HepG2 (cell line): ENCODE data around the gene GBX1. TPM values are rescaled to one million over a fixed set of nuclear protein-coding genes. Genes with fewer than 3 reads are reported as not detected.

Source experiments
- ARNT ChIP-seq: fragments of 450-650 bp; IDR thresholded peaks from 2 replicates; pipeline ENCODE4 v1.6.1; 2017
- DNMT1 ChIP-seq: sonication (generic); formaldehyde crosslinking; IDR thresholded peaks from 2 replicates; pipeline ENCODE4 v1.5.1; 2020; ENCODE audit warnings: mild to moderate bottlenecking, missing genetic modification reagents
- EP300 ChIP-seq, 3 experiments: sonication (generic) in 1 of 3; formaldehyde crosslinking in 1 of 3; IDR thresholded peaks; 2 replicates each; pipeline versions ENCODE4 v1.5.1 to v1.6.1; 2011 to 2020; ENCODE audit warnings: low read depth in 2 of 3, low read length in 2 of 3, borderline replicate concordance in 1 of 3, improper control_type of control experiment in 1 of 3, mild to moderate bottlenecking in 1 of 3, missing genetic modification reagents in 1 of 3, moderate library complexity in 1 of 3
- FOXA1 ChIP-seq, 2 experiments: fragments of 450-650 bp in 1 of 2; sonication (generic) in 1 of 2; formaldehyde crosslinking in 1 of 2; IDR thresholded peaks; 2 replicates each; pipeline versions ENCODE4 v1.4.0 to v1.6.1; 2016 to 2020; ENCODE audit warnings: missing genetic modification reagents in 1 of 2
- GTF2F1 ChIP-seq: fragments of 150-350 bp; IDR thresholded peaks from 2 replicates; pipeline ENCODE4 v1.6.1; 2014; ENCODE audit warnings: low read length
- GTF3A ChIP-seq: sonication (generic); formaldehyde crosslinking; conservative IDR thresholded peaks from 2 replicates; pipeline ENCODE4 v1.4.0; 2020; ENCODE audit warnings: mild to moderate bottlenecking, missing genetic modification reagents
- KLF6 ChIP-seq: IDR thresholded peaks from 2 replicates; pipeline ENCODE4 v1.8.0; 2016; ENCODE audit warnings: missing biosample characterization, missing genetic modification reagents
- MEF2D ChIP-seq: sonication (generic); formaldehyde crosslinking; IDR thresholded peaks from 2 replicates; pipeline ENCODE4 v1.5.1; 2020; ENCODE audit warnings: mild to moderate bottlenecking, missing genetic modification reagents
- MIXL1 ChIP-seq: IDR thresholded peaks from 2 replicates; pipeline ENCODE4 v1.6.1; 2016
- PITX1 ChIP-seq: sonication (generic); formaldehyde crosslinking; IDR thresholded peaks from 2 replicates; pipeline ENCODE4 v1.5.1; 2020; ENCODE audit warnings: mild to moderate bottlenecking, missing genetic modification reagents
- SATB2 ChIP-seq: sonication (generic); formaldehyde crosslinking; IDR thresholded peaks from 2 replicates; pipeline ENCODE4 v1.5.0; 2020; ENCODE audit warnings: missing genetic modification reagents
- SSRP1 ChIP-seq: IDR thresholded peaks from 2 replicates; pipeline ENCODE4 v1.6.1; 2016; ENCODE audit warnings: control low read depth
- TAF1 ChIP-seq: sonication (generic); formaldehyde crosslinking; IDR thresholded peaks from 2 replicates; pipeline ENCODE4 v1.4.0; 2020; ENCODE audit warnings: missing genetic modification reagents
- THAP8 ChIP-seq: sonication (generic); formaldehyde crosslinking; IDR thresholded peaks from 2 replicates; pipeline ENCODE4 v1.5.1; 2020; ENCODE audit warnings: missing genetic modification reagents, mild to moderate bottlenecking, borderline replicate concordance
- TSC22D2 ChIP-seq: sonication (generic); formaldehyde crosslinking; IDR thresholded peaks from 2 replicates; pipeline ENCODE4 v1.5.1; 2020; ENCODE audit warnings: missing genetic modification reagents, mild to moderate bottlenecking, borderline replicate concordance
- ZMAT3 ChIP-seq: sonication (generic); formaldehyde crosslinking; conservative IDR thresholded peaks from 2 replicates; pipeline ENCODE4 v1.7.0; 2021; ENCODE audit warnings: missing genetic modification reagents
- ZNF101 ChIP-seq: sonication (generic); formaldehyde crosslinking; IDR thresholded peaks from 2 replicates; pipeline ENCODE4 v1.4.0; 2020; ENCODE audit warnings: mild to moderate bottlenecking, low read depth, missing genetic modification reagents, borderline replicate concordance
- ZNF24 ChIP-seq: fragments of 450-650 bp; IDR thresholded peaks from 2 replicates; pipeline ENCODE4 v1.6.1; 2017; ENCODE audit warnings: antibody characterized with exemption, mild to moderate bottlenecking
- ZNF441 ChIP-seq: sonication (generic); formaldehyde crosslinking; IDR thresholded peaks from 2 replicates; pipeline ENCODE4 v1.7.0; 2021; ENCODE audit warnings: missing genetic modification reagents, borderline replicate concordance
- ZNF546 ChIP-seq: sonication (generic); formaldehyde crosslinking; conservative IDR thresholded peaks from 2 replicates; pipeline ENCODE4 v1.8.1; 2023; ENCODE audit warnings: mild to moderate bottlenecking, missing genetic modification reagents
- ZNF552 ChIP-seq: sonication (generic); formaldehyde crosslinking; IDR thresholded peaks from 2 replicates; pipeline ENCODE4 v1.9.0; 2022; ENCODE audit warnings: missing genetic modification reagents, mild to moderate bottlenecking, borderline replicate concordance
- ZNF598 ChIP-seq: sonication (generic); formaldehyde crosslinking; IDR thresholded peaks from 2 replicates; pipeline ENCODE4 v1.5.1; 2020; ENCODE audit warnings: mild to moderate bottlenecking, missing genetic modification reagents, borderline replicate concordance
- ZNF737 ChIP-seq: sonication (generic); formaldehyde crosslinking; IDR thresholded peaks from 2 replicates; pipeline ENCODE4 v1.5.0; 2020; ENCODE audit warnings: missing genetic modification reagents, mild to moderate bottlenecking, borderline replicate concordance
- ZNF841 ChIP-seq: sonication (generic); formaldehyde crosslinking; IDR thresholded peaks from 2 replicates; pipeline ENCODE4 v1.8.1; 2023; ENCODE audit warnings: missing genetic modification reagents, borderline replicate concordance
- polyA plus RNA-seq, 8 experiments: library from polyadenylated mRNA; depleted of rRNA in 3 of 8; stranded (reverse) in 7 of 8; unstranded in 1 of 8; fragments of >200 nt; fragmentation: Illumina TruSeq in 4 of 8; extraction: Trizol in 4 of 8; gene quantifications; 2 replicates each; pipeline versions ENCODE4 v1.2.1 to v1.2.3, GENCODE V29; 2011 to 2016; ENCODE audit warnings: low read depth in 4 of 8, missing spikeins in 1 of 8, mixed read lengths in 1 of 8; ENCODE audit not compliant: insufficient read depth in 1 of 8
- total RNA-seq, 5 experiments: library from RNA; depleted of rRNA; stranded (reverse); fragments of >200 nt; fragmentation: Illumina TruSeq; extraction: Trizol; gene quantifications; 2 replicates each; pipeline ENCODE4 v1.2.3, GENCODE V29; 2016; ENCODE audit warnings: low read depth in 1 of 5
- TF ChIP-seq, protein P1 (sequence below): sonication (generic); formaldehyde crosslinking; IDR thresholded peaks from 2 replicates; pipeline ENCODE4 v1.8.1; 2023; ENCODE audit warnings: missing genetic modification reagents, mild to moderate bottlenecking, borderline replicate concordance
- TF ChIP-seq, protein P2 (sequence below): sonication (generic); formaldehyde crosslinking; IDR thresholded peaks from 2 replicates; pipeline ENCODE4 v1.5.0; 2020; ENCODE audit warnings: mild to moderate bottlenecking, missing genetic modification reagents
- TF ChIP-seq, protein P3 (sequence below): sonication (generic); formaldehyde crosslinking; conservative IDR thresholded peaks from 2 replicates; pipeline ENCODE4 v1.8.0; 2022; ENCODE audit warnings: low read depth, missing genetic modification reagents

GBX1 gene
- total and polyA plus RNA-seq, 2 of the 13 experiments (the other 11 are each of a cell fraction or from before 2014, with no cell fraction given) = not detected

GRCh38 chr7:151172273-151173141 lies 5.0 kb upstream of the GBX1 start (continued):
- TF ChIP-seq GTF3A = no peak
- no peak for TF ChIP-seq MEF2D
- TF ChIP-seq KLF6 = no peak
- no peak for TF ChIP-seq ARNT
- TF ChIP-seq ZNF552 = no peak
- no peak for TF ChIP-seq THAP8
- no peak for TF ChIP-seq TAF1 (CRISPR knock-in tag)
- TF ChIP-seq ZNF441 = no peak
- TF ChIP-seq TSC22D2 (CRISPR knock-in tag) = peak; percentile 64; the same call in 1 of the 2 replicates
- TF ChIP-seq, protein P1, sequence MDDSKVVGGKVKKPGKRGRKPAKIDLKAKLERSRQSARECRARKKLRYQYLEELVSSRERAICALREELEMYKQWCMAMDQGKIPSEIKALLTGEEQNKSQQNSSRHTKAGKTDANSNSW (CRISPR knock-in tag) = no peak
- peak; percentile 83; the same call in 1 of the 2 replicates for TF ChIP-seq ZNF598 (CRISPR knock-in tag)
- TF ChIP-seq ZNF737 (CRISPR knock-in tag) = no peak
- TF ChIP-seq, protein P2, sequence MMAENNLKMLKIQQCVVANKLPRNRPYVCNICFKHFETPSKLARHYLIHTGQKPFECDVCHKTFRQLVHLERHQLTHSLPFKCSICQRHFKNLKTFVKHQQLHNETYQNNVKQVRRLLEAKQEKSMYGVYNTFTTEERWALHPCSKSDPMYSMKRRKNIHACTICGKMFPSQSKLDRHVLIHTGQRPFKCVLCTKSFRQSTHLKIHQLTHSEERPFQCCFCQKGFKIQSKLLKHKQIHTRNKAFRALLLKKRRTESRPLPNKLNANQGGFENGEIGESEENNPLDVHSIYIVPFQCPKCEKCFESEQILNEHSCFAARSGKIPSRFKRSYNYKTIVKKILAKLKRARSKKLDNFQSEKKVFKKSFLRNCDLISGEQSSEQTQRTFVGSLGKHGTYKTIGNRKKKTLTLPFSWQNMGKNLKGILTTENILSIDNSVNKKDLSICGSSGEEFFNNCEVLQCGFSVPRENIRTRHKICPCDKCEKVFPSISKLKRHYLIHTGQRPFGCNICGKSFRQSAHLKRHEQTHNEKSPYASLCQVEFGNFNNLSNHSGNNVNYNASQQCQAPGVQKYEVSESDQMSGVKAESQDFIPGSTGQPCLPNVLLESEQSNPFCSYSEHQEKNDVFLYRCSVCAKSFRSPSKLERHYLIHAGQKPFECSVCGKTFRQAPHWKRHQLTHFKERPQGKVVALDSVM (CRISPR knock-in tag) = no peak
- TF ChIP-seq EP300 (IDR thresholded peaks at IDR 0.05; ENCODE audit: low read depth in 2 of 2, low read length in 2 of 2) = no peak
- no peak for TF ChIP-seq EP300 (CRISPR knock-in tag; IDR thresholded peaks at IDR 0.05; ENCODE audit: borderline replicate concordance)
- TF ChIP-seq ZNF841 = no peak
- TF ChIP-seq PITX1 = no peak
- no peak for TF ChIP-seq MIXL1 (CRISPR knock-in tag)
- TF ChIP-seq SSRP1 (CRISPR knock-in tag) = no peak
- TF ChIP-seq GTF2F1 = no peak
- TF ChIP-seq ZNF546 (CRISPR knock-in tag) = no peak
- TF ChIP-seq DNMT1 (CRISPR knock-in tag) = no peak
- TF ChIP-seq ZNF24 = no peak
- no peak for TF ChIP-seq ZNF101 (CRISPR knock-in tag)
- TF ChIP-seq SATB2 (CRISPR knock-in tag) = no peak
- TF ChIP-seq FOXA1 (IDR thresholded peaks at IDR 0.05) = no peak
- 0 out of 2 replicates have a peak, but pooled peaks have one; percentile 5 for TF ChIP-seq FOXA1 (CRISPR knock-in tag; IDR thresholded peaks at IDR 0.05)
- TF ChIP-seq ZMAT3 (CRISPR knock-in tag) = no peak
- TF ChIP-seq, protein P3, sequence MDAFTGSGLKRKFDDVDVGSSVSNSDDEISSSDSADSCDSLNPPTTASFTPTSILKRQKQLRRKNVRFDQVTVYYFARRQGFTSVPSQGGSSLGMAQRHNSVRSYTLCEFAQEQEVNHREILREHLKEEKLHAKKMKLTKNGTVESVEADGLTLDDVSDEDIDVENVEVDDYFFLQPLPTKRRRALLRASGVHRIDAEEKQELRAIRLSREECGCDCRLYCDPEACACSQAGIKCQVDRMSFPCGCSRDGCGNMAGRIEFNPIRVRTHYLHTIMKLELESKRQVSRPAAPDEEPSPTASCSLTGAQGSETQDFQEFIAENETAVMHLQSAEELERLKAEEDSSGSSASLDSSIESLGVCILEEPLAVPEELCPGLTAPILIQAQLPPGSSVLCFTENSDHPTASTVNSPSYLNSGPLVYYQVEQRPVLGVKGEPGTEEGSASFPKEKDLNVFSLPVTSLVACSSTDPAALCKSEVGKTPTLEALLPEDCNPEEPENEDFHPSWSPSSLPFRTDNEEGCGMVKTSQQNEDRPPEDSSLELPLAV (CRISPR knock-in tag) = no peak
